Activated naive CD8-positive, alpha-beta T cell treated with anti-CD3 and anti-CD28 coated beads for 36 hours (primary cell): ENCODE measurements around the gene CPLX4. TPM values are rescaled to one million over a fixed set of nuclear protein-coding genes. Genes with fewer than 3 reads are reported as not detected.

ENCODE experiments used
- DNase-seq: peaks from one replicate; pipeline ENCODE4 v3.0.0; 2021
- H3K27ac Mint-ChIP-seq: one replicate; pipeline ENCODE4 v1.8.0; 2022; ENCODE audit warnings: mild to moderate bottlenecking, moderate library complexity, mixed read lengths
- H3K27me3 Mint-ChIP-seq: one replicate; pipeline ENCODE4 v1.8.0; 2022; ENCODE audit warnings: mild to moderate bottlenecking, mixed read lengths
- H3K36me3 Mint-ChIP-seq: one replicate; pipeline ENCODE4 v1.8.0; 2021; ENCODE audit warnings: mild to moderate bottlenecking, mixed read lengths
- H3K4me1 Mint-ChIP-seq: one replicate; pipeline ENCODE4 v1.8.0; 2021; ENCODE audit warnings: mixed read lengths
- H3K4me3 Mint-ChIP-seq: one replicate; pipeline ENCODE4 v1.8.0; 2022; ENCODE audit warnings: mild to moderate bottlenecking, moderate library complexity, mixed read lengths
- H3K9me3 Mint-ChIP-seq: one replicate; pipeline ENCODE4 v1.8.0; 2022; ENCODE audit warnings: mixed read lengths
- total RNA-seq, 2 experiments: library from RNA; stranded (reverse); gene quantifications; one replicate each; pipeline ENCODE4 v1.2.3, GENCODE V29; 2021

CPLX4 gene
- total RNA-seq, 2 experiments from 2014 or later = not detected

GRCh38 chr18:59282341-59282740 is 36.1 kb downstream of the CPLX4 start:
- Mint-ChIP-seq H3K9me3 (no peaks in the 10 kb centered on the region), H3K27me3 (peaks cover 63% of the 10 kb centered on the region), H3K36me3 (no peaks in the 10 kb centered on the region), H3K27ac (no peak overlapping the region), H3K4me1 (no peaks in the 10 kb centered on the region), H3K4me3 (no peak overlapping the region)
- no peak for DNase-seq

- H3K27ac Mint-ChIP-seq = no peak overlapping the region
- DNase-seq = no peak
- H3K4me1 Mint-ChIP-seq = peaks cover 3% of the 10 kb centered on the region
- no peak overlapping the region for H3K4me3 Mint-ChIP-seq
- no peaks in the 10 kb centered on the region for H3K9me3 Mint-ChIP-seq
- no peaks in the 10 kb centered on the region for H3K36me3 Mint-ChIP-seq
- peaks cover 73% of the 10 kb centered on the region for H3K27me3 Mint-ChIP-seq
Measured at GRCh38 chr18:59279722-59280121, 38.7 kb downstream of the CPLX4 start.

DNA sequence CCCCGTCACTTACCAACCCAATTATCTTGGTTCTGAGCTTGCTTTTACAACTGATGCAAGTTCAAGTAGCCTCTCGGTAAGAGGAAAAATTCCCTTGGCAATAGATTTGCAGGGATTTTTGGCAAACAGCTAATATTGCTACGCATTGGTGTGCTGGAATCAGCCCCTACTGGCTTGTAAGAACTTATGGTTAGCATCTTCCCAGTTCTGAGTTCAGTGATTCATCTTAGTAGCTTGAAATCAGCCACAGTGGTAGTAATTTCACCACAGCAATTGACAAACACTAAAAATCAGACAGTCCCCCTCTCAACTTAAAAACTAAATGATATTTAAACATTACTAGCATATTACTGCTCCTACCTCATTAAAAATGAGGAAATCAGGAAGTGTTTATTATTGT is 39.3 kb downstream of the CPLX4 start:
- Mint-ChIP-seq H3K4me1 (peaks cover 3% of the 10 kb centered on the region), H3K27ac (no peak overlapping the region), H3K9me3 (no peaks in the 10 kb centered on the region), H3K4me3 (no peak overlapping the region), H3K36me3 (no peaks in the 10 kb centered on the region), H3K27me3 (peaks cover 73% of the 10 kb centered on the region)
- no peak for DNase-seq

DNA sequence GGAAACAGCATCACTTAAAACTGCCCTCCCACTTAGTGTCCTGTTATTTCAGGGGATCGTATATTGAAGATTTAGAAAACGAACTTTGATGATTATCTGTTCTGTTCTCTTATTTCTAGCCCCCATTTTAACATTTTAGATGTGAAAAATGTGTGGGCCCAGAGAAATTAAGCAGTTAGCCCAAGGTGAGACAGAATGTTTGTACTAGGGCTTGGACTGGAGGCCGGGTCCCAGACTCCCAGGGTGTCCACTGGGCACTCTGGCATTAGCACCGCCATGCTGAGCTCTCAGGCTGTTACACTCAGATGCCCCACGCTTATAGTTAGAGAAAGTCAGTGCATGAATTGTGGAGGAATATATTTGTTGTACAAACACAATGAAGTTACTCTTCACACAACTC is 39.7 kb downstream of the CPLX4 start:
- no peak overlapping the region for H3K4me3 Mint-ChIP-seq
- H3K4me1 Mint-ChIP-seq = peaks cover 3% of the 10 kb centered on the region
- H3K9me3 Mint-ChIP-seq = no peaks in the 10 kb centered on the region
- no peaks in the 10 kb centered on the region for H3K36me3 Mint-ChIP-seq
- no peak for DNase-seq
- no peak overlapping the region for H3K27ac Mint-ChIP-seq
- H3K27me3 Mint-ChIP-seq = peaks cover 73% of the 10 kb centered on the region

- peaks cover 78% of the 10 kb centered on the region for H3K27me3 Mint-ChIP-seq
- no peak overlapping the region for H3K27ac Mint-ChIP-seq
- DNase-seq = no peak
- no peaks in the 10 kb centered on the region for H3K36me3 Mint-ChIP-seq
- H3K4me3 Mint-ChIP-seq = no peak overlapping the region
- H3K4me1 Mint-ChIP-seq = peaks cover 9% of the 10 kb centered on the region
- no peaks in the 10 kb centered on the region for H3K9me3 Mint-ChIP-seq
Measured at GRCh38 chr18:59276047-59276446, 42.4 kb downstream of the CPLX4 start.

GRCh38 chr18:59275406-59275949 is 43.0 kb downstream of the CPLX4 start:
- Mint-ChIP-seq H3K4me1 (peaks cover 9% of the 10 kb centered on the region), H3K4me3 (no peak overlapping the region), H3K9me3 (no peaks in the 10 kb centered on the region), H3K27ac (no peak overlapping the region), H3K27me3 (peaks cover 78% of the 10 kb centered on the region), H3K36me3 (no peaks in the 10 kb centered on the region)
- DNase-seq = no peak

- no peak for DNase-seq
- H3K4me1 Mint-ChIP-seq = peaks cover 12% of the 10 kb centered on the region
- no peak overlapping the region for H3K27ac Mint-ChIP-seq
- H3K9me3 Mint-ChIP-seq = no peaks in the 10 kb centered on the region
- H3K27me3 Mint-ChIP-seq = peaks cover 81% of the 10 kb centered on the region
- no peak overlapping the region for H3K4me3 Mint-ChIP-seq
- no peaks in the 10 kb centered on the region for H3K36me3 Mint-ChIP-seq
Measured at GRCh38 chr18:59274533-59274928, 43.9 kb downstream of the CPLX4 start.

- Mint-ChIP-seq H3K4me3 (no peak overlapping the region), H3K9me3 (no peaks in the 10 kb centered on the region), H3K4me1 (peaks cover 14% of the 10 kb centered on the region), H3K36me3 (no peaks in the 10 kb centered on the region), H3K27me3 (peaks cover 84% of the 10 kb centered on the region), H3K27ac (no peak overlapping the region)
- no peak for DNase-seq
Measured at GRCh38 chr18:59273759-59274532, 44.5 kb downstream of the CPLX4 start.

DNA sequence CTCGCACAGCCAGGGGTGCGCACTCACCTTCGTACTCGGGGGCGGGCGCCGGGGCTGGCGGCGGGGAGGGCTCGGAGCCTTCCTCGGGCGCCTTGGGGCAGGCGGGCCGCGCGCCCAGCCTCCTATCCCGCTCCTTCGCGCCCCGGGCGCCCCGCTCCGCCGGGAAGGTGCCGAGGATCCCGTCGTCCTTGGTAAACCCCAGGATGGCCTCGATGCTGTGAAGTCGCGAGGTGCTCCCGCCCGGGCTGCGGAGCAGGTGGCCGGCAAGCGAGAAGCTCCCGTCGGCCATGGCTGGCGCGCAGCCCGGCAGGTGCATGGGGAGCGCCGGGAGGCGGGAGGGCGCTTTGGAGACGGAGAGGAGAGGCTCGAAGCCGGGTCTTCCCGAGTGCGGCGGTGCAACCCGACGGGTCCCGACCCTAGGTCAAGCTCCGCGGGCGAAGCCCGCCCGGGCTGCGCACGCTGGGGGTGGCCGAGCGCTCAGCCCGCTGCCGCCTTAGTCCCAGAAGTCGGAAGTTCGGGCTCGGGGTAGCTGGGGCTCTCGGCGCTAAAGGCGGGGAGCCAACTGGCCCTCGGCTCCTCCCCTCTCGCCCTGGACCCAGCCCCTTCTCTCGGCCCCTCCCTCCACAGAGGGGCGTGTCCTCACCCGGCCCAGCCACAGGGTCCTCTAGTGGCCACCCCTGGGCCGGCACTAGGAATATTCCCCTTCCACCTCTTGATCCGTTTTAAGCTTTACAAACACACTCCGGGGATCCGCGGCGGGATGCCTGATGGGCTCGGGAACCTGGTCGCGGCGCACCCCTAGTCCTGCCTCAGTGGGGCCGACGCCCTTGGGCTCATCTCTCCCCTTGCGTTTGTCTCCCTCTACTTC is 45.3 kb downstream of the CPLX4 start, which contains the start of gene RAX:
Gene RAX, minus strand, starts transcription at position 564 of the 868 bp plus-strand sequence. Its CDS starts 248 bp downstream, at position 316.
- Mint-ChIP-seq H3K4me3 (no peak within 1 kb of the TSS), H3K4me1 (peaks cover 19% of the 10 kb centered on the region), H3K27ac (no peak within 1 kb of the TSS), H3K27me3 (peaks cover 85% of the 10 kb centered on the region), H3K9me3 (no peaks in the 10 kb centered on the region), H3K36me3 (no peaks in the 10 kb centered on the region)
- DNase-seq = peak; percentile 36

DNA sequence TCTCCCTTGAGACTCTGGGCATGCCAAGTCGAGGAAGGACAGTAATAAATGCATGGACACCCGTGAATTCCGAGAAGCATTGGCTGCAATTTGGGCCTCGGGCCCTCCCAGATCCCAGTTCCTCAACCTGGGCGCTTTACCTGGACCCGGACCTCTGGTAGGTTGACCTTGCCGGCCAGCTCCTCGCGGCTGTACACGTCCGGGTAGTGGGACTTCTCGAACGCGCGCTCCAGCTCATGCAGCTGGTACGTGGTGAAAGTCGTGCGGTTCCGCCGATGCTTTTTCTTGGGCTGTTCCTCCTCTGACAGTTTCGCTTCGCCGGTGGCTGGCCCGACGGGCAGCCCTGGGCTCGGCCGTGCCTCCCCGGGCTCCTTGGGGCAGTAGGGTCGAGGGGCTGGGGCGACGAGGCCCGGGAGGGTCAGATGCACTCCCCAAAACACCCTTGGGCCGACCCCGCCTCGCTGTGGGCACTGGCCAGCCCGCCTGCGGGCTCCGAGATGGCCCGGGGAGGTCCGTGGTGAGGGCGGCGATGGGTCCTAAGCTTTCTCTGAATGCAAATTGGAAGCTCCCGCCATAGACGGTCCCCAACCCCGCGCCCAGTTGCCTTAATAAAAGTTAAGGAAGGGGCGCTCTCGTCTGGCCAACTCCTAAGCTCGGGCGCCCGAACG is 46.1 kb downstream of the CPLX4 start:
- no peaks in the 10 kb centered on the region for H3K9me3 Mint-ChIP-seq
- DNase-seq = no peak

GRCh38 chr18:59271606-59272220 is 46.7 kb downstream of the CPLX4 start:
- Mint-ChIP-seq H3K27ac (no peak overlapping the region), H3K9me3 (no peaks in the 10 kb centered on the region), H3K27me3 (peaks cover 87% of the 10 kb centered on the region), H3K36me3 (no peaks in the 10 kb centered on the region), H3K4me3 (no peak overlapping the region), H3K4me1 (peaks cover 23% of the 10 kb centered on the region)
- no peak for DNase-seq

More for the DNA sequence above, 46.1 kb downstream of the CPLX4 start:
- Mint-ChIP-seq H3K36me3 (no peaks in the 10 kb centered on the region), H3K4me1 (peaks cover 23% of the 10 kb centered on the region), H3K27me3 (peaks cover 87% of the 10 kb centered on the region), H3K27ac (no peak overlapping the region), H3K4me3 (no peak overlapping the region)

GRCh38 chr18:59270689-59271257 is 47.7 kb downstream of the CPLX4 start:
- Mint-ChIP-seq H3K4me1 (peaks cover 23% of the 10 kb centered on the region), H3K27ac (no peak overlapping the region), H3K4me3 (no peak overlapping the region), H3K27me3 (peaks cover 87% of the 10 kb centered on the region), H3K36me3 (no peaks in the 10 kb centered on the region), H3K9me3 (no peaks in the 10 kb centered on the region)
- no peak for DNase-seq

DNA sequence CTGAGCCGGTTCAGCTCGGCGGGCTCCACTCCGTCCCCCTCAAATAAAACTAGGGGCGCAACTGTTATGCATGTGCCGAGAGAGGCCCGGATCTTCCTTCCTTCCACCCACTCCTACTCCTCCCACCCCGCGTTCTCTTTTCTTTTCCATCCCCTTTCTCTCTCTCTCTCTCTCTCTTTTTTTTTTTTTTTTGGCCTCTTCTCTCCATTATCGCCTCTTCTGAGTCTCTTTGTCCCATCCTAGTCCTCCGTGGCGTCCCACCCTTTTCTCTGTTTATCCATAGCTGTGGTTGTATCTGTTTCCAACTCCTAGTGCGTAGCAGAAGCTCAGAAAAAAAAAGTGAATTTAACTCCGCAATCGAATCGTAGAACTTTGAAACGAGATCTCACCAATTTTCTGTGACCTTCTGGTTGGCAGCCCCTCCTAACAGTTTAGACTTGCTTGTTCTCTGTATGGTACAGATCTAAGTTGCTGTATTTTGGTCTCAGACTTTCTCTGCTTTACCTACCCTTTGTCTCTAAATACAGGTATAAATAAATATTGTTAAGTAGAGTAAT is 48.8 kb downstream of the CPLX4 start:
- H3K27ac Mint-ChIP-seq = no peak overlapping the region
- H3K4me3 Mint-ChIP-seq = peak overlapping the region; percentile 61
- H3K27me3 Mint-ChIP-seq = peaks cover 89% of the 10 kb centered on the region
- H3K36me3 Mint-ChIP-seq = no peaks in the 10 kb centered on the region
- no peak for DNase-seq
- H3K9me3 Mint-ChIP-seq = no peaks in the 10 kb centered on the region
- H3K4me1 Mint-ChIP-seq = peaks cover 21% of the 10 kb centered on the region
